ENCODE measurements around the gene LCT. TPM values are rescaled to one million over a fixed set of nuclear protein-coding genes. Genes with fewer than 3 reads are reported as not detected.

The LCT gene
- polyA plus RNA-seq, 3 donors = not detected

DNA sequence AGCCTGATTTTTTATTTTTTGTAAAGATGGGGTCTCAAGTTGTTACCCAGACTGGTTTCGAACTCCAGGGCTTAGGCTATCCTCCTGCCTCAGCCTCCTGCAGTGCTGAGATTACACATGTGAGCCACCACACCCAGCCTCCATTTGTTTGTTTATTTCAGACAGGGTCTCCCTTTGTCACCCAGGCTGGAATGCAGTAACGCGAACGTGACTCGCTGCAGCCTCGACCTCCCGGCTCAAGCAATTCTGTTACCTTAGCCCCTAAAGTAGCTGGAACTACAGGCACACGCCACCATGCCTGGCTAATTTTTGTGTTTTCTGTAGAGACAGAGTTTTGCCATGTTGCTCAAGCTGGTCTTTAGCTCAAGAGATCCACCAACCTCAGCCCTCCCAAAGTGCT is 68.1 kb downstream of the LCT start:
- Mint-ChIP-seq H3K9me3 (peaks cover 0 to 8% (median 0%) of the 10 kb centered on the region in 7 donors), H3K4me3 (no peak overlapping the region), H3K4me1 (peaks cover 2% of the 10 kb centered on the region), H3K27me3 (ENCODE audit: low read depth in 3 of 3) (no peaks in the 10 kb centered on the region), H3K36me3 (peaks cover 76 to 93% of the 10 kb centered on the region in 2 donors), H3K27ac (peak overlapping the region in 1 of 7 donors; percentile 66)
- H3K4me1 ChIP-seq (ENCODE audit: control insufficient read depth in 1 of 2, insufficient read depth in 2 of 2, low read length in 2 of 2) = no peaks in the 10 kb centered on the region
- no peak overlapping the region for H3K4me3 ChIP-seq (replicated peaks in 1 of 3; ENCODE audit: low read depth in 2 of 3, low read length in 3 of 3)
- intact Hi-C loops (cut with micrococcal nuclease) = no loop called here
- WGBS (ENCODE audit: insufficient coverage) = 100% methylated on average over 7 of the region's 8 CpGs
- peaks cover 81 to 97% of the 10 kb centered on the region in 2 donors for H3K36me3 ChIP-seq (replicated peaks in 1 of 2; ENCODE audit: control insufficient read depth in 1 of 2, insufficient read depth in 2 of 2, low read length in 2 of 2)
- no peaks in the 10 kb centered on the region for H3K27me3 ChIP-seq (ENCODE audit: control insufficient read depth in 2 of 2, insufficient read depth in 2 of 2, low read length in 2 of 2)
- H3K27ac ChIP-seq (ENCODE audit: low read depth in 1 of 2, low read length in 2 of 2) = peak overlapping the region in 1 of 2 donors; percentile 5
- no peak overlapping the region for H3K4me2 ChIP-seq (replicated peaks; ENCODE audit: extremely low read depth, low read length, poor library complexity, severe bottlenecking)
- TF ChIP-seq, protein P1, sequence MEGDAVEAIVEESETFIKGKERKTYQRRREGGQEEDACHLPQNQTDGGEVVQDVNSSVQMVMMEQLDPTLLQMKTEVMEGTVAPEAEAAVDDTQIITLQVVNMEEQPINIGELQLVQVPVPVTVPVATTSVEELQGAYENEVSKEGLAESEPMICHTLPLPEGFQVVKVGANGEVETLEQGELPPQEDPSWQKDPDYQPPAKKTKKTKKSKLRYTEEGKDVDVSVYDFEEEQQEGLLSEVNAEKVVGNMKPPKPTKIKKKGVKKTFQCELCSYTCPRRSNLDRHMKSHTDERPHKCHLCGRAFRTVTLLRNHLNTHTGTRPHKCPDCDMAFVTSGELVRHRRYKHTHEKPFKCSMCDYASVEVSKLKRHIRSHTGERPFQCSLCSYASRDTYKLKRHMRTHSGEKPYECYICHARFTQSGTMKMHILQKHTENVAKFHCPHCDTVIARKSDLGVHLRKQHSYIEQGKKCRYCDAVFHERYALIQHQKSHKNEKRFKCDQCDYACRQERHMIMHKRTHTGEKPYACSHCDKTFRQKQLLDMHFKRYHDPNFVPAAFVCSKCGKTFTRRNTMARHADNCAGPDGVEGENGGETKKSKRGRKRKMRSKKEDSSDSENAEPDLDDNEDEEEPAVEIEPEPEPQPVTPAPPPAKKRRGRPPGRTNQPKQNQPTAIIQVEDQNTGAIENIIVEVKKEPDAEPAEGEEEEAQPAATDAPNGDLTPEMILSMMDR (IDR thresholded peaks at IDR 0.05) = no peak
- no peaks in the 10 kb centered on the region for H3K9me3 ChIP-seq (replicated peaks in 1 of 2; ENCODE audit: control insufficient read depth in 1 of 2, insufficient read depth in 1 of 2, low read length in 2 of 2)
- peaks cover 8% of the 10 kb centered on the region for H4K20me1 ChIP-seq (ENCODE audit: insufficient read depth, low read length)
- DNase-seq = no peak
- H2AFZ ChIP-seq (ENCODE audit: insufficient read depth, low read depth, low read length, poor library complexity, severe bottlenecking) = no peak overlapping the region
- no peaks in the 10 kb centered on the region for H3K79me2 ChIP-seq (ENCODE audit: insufficient read depth, low read length)
- no peak overlapping the region for H3K9ac ChIP-seq (ENCODE audit: insufficient read depth, low read length, poor library complexity, severe bottlenecking)

- H3K4me1 ChIP-seq (ENCODE audit: control insufficient read depth in 1 of 2, insufficient read depth in 2 of 2, low read length in 2 of 2) = no peaks in the 10 kb centered on the region
- no peak overlapping the region for H3K27ac ChIP-seq (ENCODE audit: low read depth in 1 of 2, low read length in 2 of 2)
- no peak for DNase-seq
- peaks cover 7% of the 10 kb centered on the region for H4K20me1 ChIP-seq (ENCODE audit: insufficient read depth, low read length)
- H2AFZ ChIP-seq (ENCODE audit: insufficient read depth, low read depth, low read length, poor library complexity, severe bottlenecking) = no peak overlapping the region
- H3K36me3 ChIP-seq (replicated peaks in 1 of 2; ENCODE audit: control insufficient read depth in 1 of 2, insufficient read depth in 2 of 2, low read length in 2 of 2) = peaks cover 86 to 98% of the 10 kb centered on the region in 2 donors
- Mint-ChIP-seq H3K4me3 (no peak overlapping the region), H3K9me3 (no peaks in the 10 kb centered on the region), H3K27me3 (ENCODE audit: low read depth in 3 of 3) (no peaks in the 10 kb centered on the region), H3K36me3 (peaks cover 70 to 97% of the 10 kb centered on the region in 2 donors), H3K27ac (no peak overlapping the region), H3K4me1 (no peaks in the 10 kb centered on the region)
- no peak overlapping the region for H3K4me3 ChIP-seq (replicated peaks in 1 of 3; ENCODE audit: low read depth in 2 of 3, low read length in 3 of 3)
- no peaks in the 10 kb centered on the region for H3K9me3 ChIP-seq (replicated peaks in 1 of 2; ENCODE audit: control insufficient read depth in 1 of 2, insufficient read depth in 1 of 2, low read length in 2 of 2)
- TF ChIP-seq, protein P1 (IDR thresholded peaks at IDR 0.05) = no peak
- intact Hi-C loops (cut with micrococcal nuclease) = no loop called here
- no peaks in the 10 kb centered on the region for H3K27me3 ChIP-seq (ENCODE audit: control insufficient read depth in 2 of 2, insufficient read depth in 2 of 2, low read length in 2 of 2)
- peaks cover 5% of the 10 kb centered on the region for H3K79me2 ChIP-seq (ENCODE audit: insufficient read depth, low read length)
- no peak overlapping the region for H3K4me2 ChIP-seq (replicated peaks; ENCODE audit: extremely low read depth, low read length, poor library complexity, severe bottlenecking)
- WGBS (ENCODE audit: insufficient coverage) = no CpG with 5 or more reads among the region's 1 CpG
- H3K9ac ChIP-seq (ENCODE audit: insufficient read depth, low read length, poor library complexity, severe bottlenecking) = no peak overlapping the region
Observed at GRCh38 chr2:135762530-135762929, 74.5 kb downstream of the LCT start.

Measured in CD14-positive monocyte (primary cell).